Body of pancreas (tissue), 4 donors: ENCODE measurements around the gene CD14. TPM values are rescaled to one million over a fixed set of nuclear protein-coding genes. Genes with fewer than 3 reads are reported as not detected.
"Not testable (repeated sequence)": the region's sequence is repeated elsewhere in the genome, so short reads cannot be mapped to it uniquely, and the experiment has no call there.

ENCODE experiments used
- ATAC-seq: fragments of 150-250 bp; one replicate; pipeline ENCODE4 v1.9.1; 2016
- DNase-seq, 4 donors: peaks; one replicate each; pipeline ENCODE4 v3.0.0-alpha.2; 2019
- H3K27ac ChIP-seq, 4 donors: fragments of 200-600 bp; sonication (generic); 1 replicate in 3 of 4; 2 replicates in 1 of 4; pipeline versions ENCODE4 v1.5.1 to v1.6.1; 2016 to 2019; ENCODE audit warnings: mild to moderate bottlenecking in 1 of 4, mixed read lengths in 1 of 4, moderate library complexity in 1 of 4
- H3K27me3 ChIP-seq, 2 donors: fragments of 200-600 bp; sonication (generic); one replicate each; pipeline ENCODE4 v1.6.0; 2016; ENCODE audit warnings: mild to moderate bottlenecking in 1 of 2
- H3K36me3 ChIP-seq, 2 donors: fragments of 200-600 bp; sonication (generic); replicated peaks in 1 of 2; 2 replicates each; pipeline ENCODE4 v1.5.1; 2016; ENCODE audit warnings: low read depth in 2 of 2; ENCODE audit not compliant: insufficient read depth in 1 of 2
- H3K4me1 ChIP-seq: fragments of 200-600 bp; sonication (generic); one replicate; pipeline ENCODE4 v1.6.0; 2016
- H3K4me3 ChIP-seq, 2 donors: fragments of 200-600 bp; sonication (generic); 1 replicate in 1 of 2; 2 replicates in 1 of 2; pipeline ENCODE4 v1.5.1; 2016 to 2019
- H3K9me3 ChIP-seq, 3 donors: fragments of 200-600 bp; sonication (generic); 1 replicate in 2 of 3; 2 replicates in 1 of 3; pipeline ENCODE4 v1.5.1; 2016
- POLR2A ChIP-seq, 3 donors: fragments of 450-650 bp; IDR thresholded peaks; one replicate each; pipeline ENCODE4 v1.6.1; 2016; ENCODE audit warnings: antibody characterized with exemption in 3 of 3, mild to moderate bottlenecking in 2 of 3
- WGBS, 2 donors: methylation state at CpG; one replicate each; pipeline ENCODE4 v1.1.5; 2017; 5-methylcytosine and 5-hydroxymethylcytosine counted together
- intact Hi-C: fragments of 100-400 bp; cut with DNase I; formaldehyde crosslinking; loops from one replicate; pipeline ENCODE4 v1.15.1; 2023
- total RNA-seq, 2 donors: library from RNA; depleted of rRNA; stranded (reverse); fragments of >200 nt; gene quantifications; one replicate each; pipeline ENCODE4 v1.1.0, GENCODE V29; 2016
- TF ChIP-seq, protein P1 (sequence below), 7 experiments: fragments of 450-650 bp in 4 of 7; fragments of 200-600 bp in 3 of 7; sonication (generic) in 3 of 7; IDR thresholded peaks; one replicate each; pipeline ENCODE4 v1.5.1; 2016 to 2019; ENCODE audit warnings: antibody characterized with exemption in 7 of 7

The CD14 gene
- total RNA-seq, 2 donors from 2014 or later: 19.2 to 62.6 TPM

DNA sequence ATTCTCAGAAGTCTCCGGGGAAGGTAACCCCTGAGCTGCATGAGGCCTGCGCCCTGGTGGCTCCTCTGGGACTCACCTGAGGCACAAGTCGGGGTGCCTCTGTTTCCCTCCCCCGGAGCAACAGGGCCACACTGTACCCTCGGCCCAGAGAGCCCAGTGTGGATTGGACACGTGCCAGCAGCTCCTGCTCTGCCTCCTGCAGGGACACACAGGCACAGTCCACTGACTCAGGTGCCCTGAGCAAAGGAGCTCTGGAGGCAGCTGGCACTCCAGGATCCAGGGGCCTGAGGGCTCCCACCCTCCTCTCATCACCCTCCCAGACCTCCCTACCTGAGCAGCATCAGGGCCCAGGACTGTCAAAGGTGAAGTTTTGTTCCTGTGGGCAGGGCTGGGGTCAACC lies 38.8 kb downstream of the CD14 start:
- peak in 1 of 4 donors; percentile 17 for DNase-seq
- no peaks in the 10 kb centered on the region for H3K9me3 ChIP-seq
- H3K36me3 ChIP-seq: no peaks in the 10 kb centered on the region
- WGBS, 2 donors: 61% methylated on average over 6 of the region's 6 CpGs; no CpG with 5 or more reads in 1 of the 2 donors
- ATAC-seq: no peak
- H3K4me3 ChIP-seq: no peak overlapping the region
- no peak overlapping the region for H3K27ac ChIP-seq
- peaks cover 27% of the 10 kb centered on the region for H3K4me1 ChIP-seq
- H3K27me3 ChIP-seq: no peaks in the 10 kb centered on the region
- intact Hi-C loops: no loop called here
- TF ChIP-seq POLR2A (IDR thresholded peaks at IDR 0.05): no peak
- TF ChIP-seq, protein P1, sequence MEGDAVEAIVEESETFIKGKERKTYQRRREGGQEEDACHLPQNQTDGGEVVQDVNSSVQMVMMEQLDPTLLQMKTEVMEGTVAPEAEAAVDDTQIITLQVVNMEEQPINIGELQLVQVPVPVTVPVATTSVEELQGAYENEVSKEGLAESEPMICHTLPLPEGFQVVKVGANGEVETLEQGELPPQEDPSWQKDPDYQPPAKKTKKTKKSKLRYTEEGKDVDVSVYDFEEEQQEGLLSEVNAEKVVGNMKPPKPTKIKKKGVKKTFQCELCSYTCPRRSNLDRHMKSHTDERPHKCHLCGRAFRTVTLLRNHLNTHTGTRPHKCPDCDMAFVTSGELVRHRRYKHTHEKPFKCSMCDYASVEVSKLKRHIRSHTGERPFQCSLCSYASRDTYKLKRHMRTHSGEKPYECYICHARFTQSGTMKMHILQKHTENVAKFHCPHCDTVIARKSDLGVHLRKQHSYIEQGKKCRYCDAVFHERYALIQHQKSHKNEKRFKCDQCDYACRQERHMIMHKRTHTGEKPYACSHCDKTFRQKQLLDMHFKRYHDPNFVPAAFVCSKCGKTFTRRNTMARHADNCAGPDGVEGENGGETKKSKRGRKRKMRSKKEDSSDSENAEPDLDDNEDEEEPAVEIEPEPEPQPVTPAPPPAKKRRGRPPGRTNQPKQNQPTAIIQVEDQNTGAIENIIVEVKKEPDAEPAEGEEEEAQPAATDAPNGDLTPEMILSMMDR (IDR thresholded peaks at IDR 0.05): no peak

DNA sequence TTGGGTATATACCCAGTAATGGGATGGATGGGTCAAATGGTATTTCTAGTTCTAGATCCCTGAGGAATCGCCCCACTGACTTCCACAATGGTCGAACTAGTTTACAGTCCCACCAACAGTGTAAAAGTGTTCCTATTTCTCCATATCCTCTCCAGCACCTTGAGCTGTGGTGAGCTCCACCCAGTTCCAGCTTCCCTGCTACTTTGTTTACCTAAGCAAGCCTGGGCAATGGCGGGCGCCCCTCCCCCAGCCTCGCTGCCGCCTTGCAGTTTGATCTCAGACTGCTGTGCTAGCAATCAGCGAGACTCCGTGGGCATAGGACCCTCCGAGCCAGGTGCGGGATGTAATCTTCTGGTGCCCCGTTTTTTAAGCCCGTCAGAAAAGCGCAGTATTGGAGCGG lies 39.9 kb downstream of the CD14 start:
- H3K4me1 ChIP-seq: peaks cover 27% of the 10 kb centered on the region
- intact Hi-C loops, H3K27ac ChIP-seq, H3K4me3 ChIP-seq, H3K36me3 ChIP-seq, H3K9me3 ChIP-seq, H3K27me3 ChIP-seq, ATAC-seq: not testable (repeated sequence)
- DNase-seq: peak in 1 of 4 donors; percentile 17
- TF ChIP-seq POLR2A (IDR thresholded peaks at IDR 0.05): peak in 1 of 3 donors; percentile 3
- 30 to 34% methylated on average over 10 of the region's 14 CpGs for WGBS, 2 donors

DNA sequence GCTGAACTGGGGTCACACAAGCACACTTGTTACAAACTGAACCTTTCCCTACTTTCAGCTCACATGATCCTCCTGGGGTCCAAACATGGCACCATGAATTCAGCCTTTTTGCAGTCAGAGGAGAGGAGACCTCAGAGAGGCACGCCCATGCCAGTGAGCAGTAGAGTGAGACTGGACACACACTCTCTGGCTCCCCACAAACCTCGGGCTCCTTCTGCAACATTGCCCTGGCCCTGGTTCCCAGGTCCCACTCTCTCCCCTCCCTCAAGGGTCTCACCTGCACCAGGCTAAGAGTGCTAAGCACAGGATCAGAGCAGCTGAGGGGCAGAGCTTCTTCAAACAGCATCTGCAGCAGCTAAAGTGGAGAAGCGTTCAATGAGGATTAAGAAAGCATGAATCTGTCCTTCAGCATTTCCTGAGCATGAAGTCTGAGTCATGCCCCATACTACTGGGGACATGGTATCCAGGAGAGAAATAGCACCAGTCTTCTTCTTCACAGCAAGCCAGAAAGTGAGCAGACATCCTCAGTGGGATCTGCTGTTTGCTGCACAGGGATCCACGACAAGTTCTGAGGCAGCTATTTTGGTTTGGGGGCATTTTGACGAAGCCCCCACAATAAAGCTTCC lies 41.1 kb downstream of the CD14 start:
- Histone ChIP-seq H3K27me3 (no peaks in the 10 kb centered on the region), H3K36me3 (no peaks in the 10 kb centered on the region), H3K4me3 (no peak overlapping the region), H3K4me1 (peaks cover 20% of the 10 kb centered on the region), H3K9me3 (no peaks in the 10 kb centered on the region), H3K27ac (no peak overlapping the region)
- intact Hi-C loops: no loop called here
- no peak for TF ChIP-seq POLR2A (IDR thresholded peaks at IDR 0.05)
- TF ChIP-seq, protein P1 (IDR thresholded peaks at IDR 0.05): no peak
- WGBS, 2 donors: 70% methylated on average over 4 to 5 of the region's 5 CpGs
- ATAC-seq: no peak
- no peak for DNase-seq

DNA sequence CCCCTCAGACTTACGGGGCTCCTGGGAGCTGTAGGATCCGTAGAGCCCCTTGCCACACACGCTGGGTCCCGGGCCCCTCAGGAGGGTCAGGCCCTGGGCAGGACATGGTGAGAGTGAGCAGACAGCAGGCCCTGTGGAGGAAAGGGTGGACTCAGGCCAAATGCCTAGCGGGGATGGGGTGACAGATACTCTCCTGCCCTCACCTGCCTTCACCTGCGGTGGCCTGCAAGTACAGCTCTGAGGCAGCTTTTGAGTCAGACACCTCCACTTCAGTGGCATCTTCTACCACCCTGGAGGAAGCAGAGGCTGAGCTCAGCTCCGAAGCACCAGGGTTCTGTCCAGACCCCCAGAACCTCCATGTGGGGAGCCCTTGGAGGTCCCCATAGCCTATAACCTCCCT lies 42.1 kb downstream of the CD14 start:
- WGBS, 2 donors: 76 to 77% methylated on average over 2 to 7 of the region's 7 CpGs
- no peak overlapping the region for H3K4me3 ChIP-seq
- peaks cover 12% of the 10 kb centered on the region for H3K4me1 ChIP-seq
- no peak overlapping the region for H3K27ac ChIP-seq
- no peaks in the 10 kb centered on the region for H3K36me3 ChIP-seq
- no peaks in the 10 kb centered on the region for H3K9me3 ChIP-seq
- TF ChIP-seq POLR2A (IDR thresholded peaks at IDR 0.05): no peak
- TF ChIP-seq, protein P1 (IDR thresholded peaks at IDR 0.05): no peak
- ATAC-seq: no peak
- DNase-seq: no peak
- no peaks in the 10 kb centered on the region for H3K27me3 ChIP-seq
- intact Hi-C loops: no loop called here

DNA sequence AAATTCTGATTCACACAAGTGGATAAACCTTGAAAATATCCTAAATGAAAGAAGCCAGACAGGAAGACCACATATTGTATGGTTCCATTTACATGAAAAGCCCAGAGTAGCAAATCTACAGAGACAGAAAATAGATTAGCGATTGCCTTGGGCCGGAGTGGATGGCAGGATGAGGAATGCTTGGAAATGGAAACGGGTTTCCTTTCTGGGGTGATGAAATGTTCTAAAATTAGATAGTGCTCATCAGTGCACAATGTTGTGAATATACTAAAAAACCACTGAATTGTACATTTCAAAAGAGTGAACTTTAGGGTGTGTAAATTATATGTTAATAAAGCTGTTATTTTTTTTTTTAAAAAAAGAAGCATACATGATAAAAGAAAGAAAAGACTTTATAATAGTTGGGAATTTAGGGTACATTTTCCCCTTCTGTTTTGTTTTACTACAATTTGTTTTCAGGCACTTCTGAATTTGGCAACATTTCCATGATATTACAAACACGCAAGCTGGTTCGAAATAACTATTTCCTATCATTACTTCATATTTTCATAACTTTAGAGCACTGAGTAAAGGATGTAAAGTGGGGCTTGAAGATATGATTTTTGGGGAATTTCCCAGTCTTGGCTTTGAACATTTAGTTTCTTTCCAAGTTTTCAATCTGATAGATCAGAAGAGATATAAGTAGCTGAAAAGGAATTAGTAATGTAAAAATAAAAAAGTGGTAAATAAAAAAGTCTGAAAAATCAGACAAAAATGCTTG lies 44.5 kb downstream of the CD14 start:
- intact Hi-C loops: no loop called here
- ATAC-seq (peak; percentile 40), DNase-seq (no peak)
- Histone ChIP-seq H3K36me3 (no peaks in the 10 kb centered on the region), H3K4me1 (no peaks in the 10 kb centered on the region), H3K9me3 (no peaks in the 10 kb centered on the region), H3K4me3 (no peak overlapping the region), H3K27me3 (no peaks in the 10 kb centered on the region), H3K27ac (peak overlapping the region in 1 of 4 donors; percentile 48)
- 61 to 72% methylated on average over 5 of the region's 5 CpGs for WGBS, 2 donors
- TF ChIP-seq, protein P1 (IDR thresholded peaks at IDR 0.05): no peak
- no peak for TF ChIP-seq POLR2A (IDR thresholded peaks at IDR 0.05)
